ENCODE data around the gene HEMK1. TPM values are rescaled to one million over a fixed set of nuclear protein-coding genes. Genes with fewer than 3 reads are reported as not detected.

Gene HEMK1
- total and polyA plus RNA-seq, 2 of the 8 experiments (the other 6 are each of a cell fraction or from before 2014, with no cell fraction given), result 9.7 to 10.6 TPM

DNA sequence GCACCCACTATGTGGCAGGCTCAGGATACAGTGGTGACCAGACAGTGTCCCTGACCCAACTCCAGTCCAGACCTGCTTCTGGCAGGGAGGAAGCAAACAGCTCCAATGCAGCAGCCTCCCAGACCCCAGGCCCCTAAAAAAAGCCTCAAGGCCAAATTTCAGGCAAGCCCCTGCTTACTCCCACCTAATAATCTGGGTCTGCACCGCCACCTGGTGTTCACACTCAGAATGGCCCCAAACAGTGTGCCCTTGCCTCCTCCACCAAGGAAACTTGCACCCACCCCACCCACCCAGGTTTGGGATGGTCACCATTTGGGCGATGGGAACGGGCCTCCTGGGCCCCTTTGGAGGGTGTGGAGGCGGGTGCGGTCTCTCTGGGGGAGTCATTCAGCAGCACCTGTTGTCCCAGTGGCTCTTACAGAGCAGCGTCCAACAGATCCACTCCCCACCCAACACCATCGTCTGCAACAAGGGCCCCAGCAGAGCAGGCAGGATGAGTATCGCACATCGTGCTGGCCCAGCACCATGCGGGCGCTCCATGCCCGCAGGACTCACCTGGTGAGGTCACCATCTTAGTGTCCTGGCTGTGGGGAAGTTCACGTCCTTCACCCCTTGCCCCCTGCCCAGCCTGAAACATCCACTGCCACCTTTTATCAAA lies 19.1 kb upstream of the HEMK1 start (continued):
- TF ChIP-seq TCF12 (IDR thresholded peaks at IDR 0.05; ENCODE audit: low read depth, low read length) (no peak), YY1 (IDR thresholded peaks at IDR 0.05; ENCODE audit: low read depth, low read length) (0 out of 2 replicates have a peak, but pooled peaks have one; percentile 30), TEAD4 (IDR thresholded peaks at IDR 0.05; ENCODE audit: low read depth, low read length) (no peak), SRF (IDR thresholded peaks at IDR 0.05; ENCODE audit: low read depth, low read length) (no peak), TBP (IDR thresholded peaks at IDR 0.05; ENCODE audit: low read depth, low read length) (no peak), RAD21 (IDR thresholded peaks at IDR 0.05 in 1 of 2, conservative IDR thresholded peaks at IDR 0.05 in 1 of 2; ENCODE audit: low read depth in 2 of 2, low read length in 2 of 2) (peak; percentile 91)
